ENCODE measurements around the gene CDCA8. TPM values are rescaled to one million over a fixed set of nuclear protein-coding genes. Genes with fewer than 3 reads are reported as not detected.

CDCA8 gene
- total RNA-seq, 1 experiment from 2014 or later = 51.7 TPM

DNA sequence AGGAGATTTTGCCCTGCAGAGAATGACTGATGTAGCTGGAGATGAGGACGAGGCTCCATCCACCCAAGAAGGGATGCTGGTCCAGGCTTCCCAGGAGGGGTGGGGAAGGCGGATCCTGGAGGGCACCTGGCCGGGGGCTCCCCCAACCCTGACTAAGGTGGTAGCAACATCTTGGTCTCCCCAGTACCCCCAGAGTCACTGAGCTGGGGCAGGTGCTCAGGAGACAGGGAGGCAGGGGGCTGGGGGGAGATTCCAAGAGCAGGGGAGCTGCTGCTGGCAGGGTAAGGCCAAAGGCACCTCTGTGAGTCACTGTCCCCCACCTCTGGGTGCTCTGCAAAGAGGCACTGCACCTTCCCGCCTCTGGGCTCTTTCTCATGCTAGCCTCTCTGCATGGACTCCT is 24.0 kb downstream of the CDCA8 start:
- peaks cover 3 to 4% of the 10 kb centered on the region in 2 experiments; a peak in 1 of 4 replicates for H3K36me3 ChIP-seq (ENCODE audit: control insufficient read depth in 1 of 2, insufficient read depth in 2 of 2, low read length in 2 of 2)

More for the DNA sequence above, 24.0 kb downstream of the CDCA8 start:
- H4K20me1 ChIP-seq (ENCODE audit: insufficient read depth) = no peaks in the 10 kb centered on the region
- H3K4me2 ChIP-seq (ENCODE audit: low read length) = no peak overlapping the region
- no peak for DNase-seq (ENCODE audit: low read depth, low spot score)
- ChIA-PET POLR2A (no interaction called here), RAD21 (ENCODE audit: low non-redundant PET in 1 of 2, low total read pairs in 2 of 2, uncharacterized antibody in 2 of 2, unreplicated experiment in 2 of 2) (no interaction called here), CTCF (no interaction called here)
- no peaks in the 10 kb centered on the region for H3K79me2 ChIP-seq (ENCODE audit: insufficient read depth, low read length)
- H2AFZ ChIP-seq (ENCODE audit: low read depth, low read length, poor library complexity, severe bottlenecking) = no peak overlapping the region
- BruUV-seq (replicated peaks) = no TSS peak
- no peak overlapping the region for H3K27ac ChIP-seq (ENCODE audit: low read depth, low read length)
- no peaks in the 10 kb centered on the region for H3K4me1 ChIP-seq (ENCODE audit: control insufficient read depth in 1 of 2, insufficient read depth in 2 of 2, low read length in 2 of 2)
- H3K4me3 ChIP-seq (replicated peaks in 1 of 2; ENCODE audit: low read depth in 1 of 2, low read length in 2 of 2) = no peak overlapping the region
- intact Hi-C loops (cut with micrococcal nuclease) = no loop called here
- ATAC-seq = 0 out of 2 replicates have a peak, but pooled peaks have one; percentile 41
- no peaks in the 10 kb centered on the region for H3K27me3 ChIP-seq (ENCODE audit: insufficient read depth, low read length)
- H3K9me2 ChIP-seq (ENCODE audit: insufficient read depth) = no peaks in the 10 kb centered on the region
- H3K9ac ChIP-seq (ENCODE audit: low read length) = no peak overlapping the region
- TF ChIP-seq YY1 (IDR thresholded peaks at IDR 0.05; ENCODE audit: extremely low read depth, insufficient replicate concordance, low read depth, low read length) (no peak), JUND (IDR thresholded peaks at IDR 0.05) (no peak), EZH2 (IDR thresholded peaks at IDR 0.05) (no peak), ZNF274 (IDR thresholded peaks at IDR 0.05; ENCODE audit: low read depth, low read length) (no peak), POLR2A (IDR thresholded peaks at IDR 0.05; ENCODE audit: borderline replicate concordance, extremely low read depth, insufficient read depth, insufficient read length) (no peak), SP1 (IDR thresholded peaks at IDR 0.05; ENCODE audit: low read depth) (no peak), SIN3A (IDR thresholded peaks at IDR 0.05; ENCODE audit: low read depth) (no peak), RAD21 (IDR thresholded peaks at IDR 0.05; ENCODE audit: low read depth) (no peak), ELF1 (IDR thresholded peaks at IDR 0.05; ENCODE audit: borderline replicate concordance, low read depth) (no peak), CEBPB (IDR thresholded peaks at IDR 0.05; ENCODE audit: low read depth) (no peak), ZFX (IDR thresholded peaks at IDR 0.05) (no peak), EGR1 (IDR thresholded peaks at IDR 0.05; ENCODE audit: low read depth) (no peak), FOSL1 (IDR thresholded peaks at IDR 0.05; ENCODE audit: low read depth) (no peak), SRF (IDR thresholded peaks at IDR 0.05; ENCODE audit: low read depth) (no peak)
- TF ChIP-seq, protein P1, sequence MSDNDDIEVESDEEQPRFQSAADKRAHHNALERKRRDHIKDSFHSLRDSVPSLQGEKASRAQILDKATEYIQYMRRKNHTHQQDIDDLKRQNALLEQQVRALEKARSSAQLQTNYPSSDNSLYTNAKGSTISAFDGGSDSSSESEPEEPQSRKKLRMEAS (IDR thresholded peaks at IDR 0.05) = no peak
- TF ChIP-seq, protein P2, sequence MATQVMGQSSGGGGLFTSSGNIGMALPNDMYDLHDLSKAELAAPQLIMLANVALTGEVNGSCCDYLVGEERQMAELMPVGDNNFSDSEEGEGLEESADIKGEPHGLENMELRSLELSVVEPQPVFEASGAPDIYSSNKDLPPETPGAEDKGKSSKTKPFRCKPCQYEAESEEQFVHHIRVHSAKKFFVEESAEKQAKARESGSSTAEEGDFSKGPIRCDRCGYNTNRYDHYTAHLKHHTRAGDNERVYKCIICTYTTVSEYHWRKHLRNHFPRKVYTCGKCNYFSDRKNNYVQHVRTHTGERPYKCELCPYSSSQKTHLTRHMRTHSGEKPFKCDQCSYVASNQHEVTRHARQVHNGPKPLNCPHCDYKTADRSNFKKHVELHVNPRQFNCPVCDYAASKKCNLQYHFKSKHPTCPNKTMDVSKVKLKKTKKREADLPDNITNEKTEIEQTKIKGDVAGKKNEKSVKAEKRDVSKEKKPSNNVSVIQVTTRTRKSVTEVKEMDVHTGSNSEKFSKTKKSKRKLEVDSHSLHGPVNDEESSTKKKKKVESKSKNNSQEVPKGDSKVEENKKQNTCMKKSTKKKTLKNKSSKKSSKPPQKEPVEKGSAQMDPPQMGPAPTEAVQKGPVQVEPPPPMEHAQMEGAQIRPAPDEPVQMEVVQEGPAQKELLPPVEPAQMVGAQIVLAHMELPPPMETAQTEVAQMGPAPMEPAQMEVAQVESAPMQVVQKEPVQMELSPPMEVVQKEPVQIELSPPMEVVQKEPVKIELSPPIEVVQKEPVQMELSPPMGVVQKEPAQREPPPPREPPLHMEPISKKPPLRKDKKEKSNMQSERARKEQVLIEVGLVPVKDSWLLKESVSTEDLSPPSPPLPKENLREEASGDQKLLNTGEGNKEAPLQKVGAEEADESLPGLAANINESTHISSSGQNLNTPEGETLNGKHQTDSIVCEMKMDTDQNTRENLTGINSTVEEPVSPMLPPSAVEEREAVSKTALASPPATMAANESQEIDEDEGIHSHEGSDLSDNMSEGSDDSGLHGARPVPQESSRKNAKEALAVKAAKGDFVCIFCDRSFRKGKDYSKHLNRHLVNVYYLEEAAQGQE (IDR thresholded peaks at IDR 0.05; ENCODE audit: low read depth) = no peak
- TF ChIP-seq, protein P3, sequence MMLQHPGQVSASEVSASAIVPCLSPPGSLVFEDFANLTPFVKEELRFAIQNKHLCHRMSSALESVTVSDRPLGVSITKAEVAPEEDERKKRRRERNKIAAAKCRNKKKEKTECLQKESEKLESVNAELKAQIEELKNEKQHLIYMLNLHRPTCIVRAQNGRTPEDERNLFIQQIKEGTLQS (IDR thresholded peaks at IDR 0.05) = no peak
- TF ChIP-seq, protein P4, sequence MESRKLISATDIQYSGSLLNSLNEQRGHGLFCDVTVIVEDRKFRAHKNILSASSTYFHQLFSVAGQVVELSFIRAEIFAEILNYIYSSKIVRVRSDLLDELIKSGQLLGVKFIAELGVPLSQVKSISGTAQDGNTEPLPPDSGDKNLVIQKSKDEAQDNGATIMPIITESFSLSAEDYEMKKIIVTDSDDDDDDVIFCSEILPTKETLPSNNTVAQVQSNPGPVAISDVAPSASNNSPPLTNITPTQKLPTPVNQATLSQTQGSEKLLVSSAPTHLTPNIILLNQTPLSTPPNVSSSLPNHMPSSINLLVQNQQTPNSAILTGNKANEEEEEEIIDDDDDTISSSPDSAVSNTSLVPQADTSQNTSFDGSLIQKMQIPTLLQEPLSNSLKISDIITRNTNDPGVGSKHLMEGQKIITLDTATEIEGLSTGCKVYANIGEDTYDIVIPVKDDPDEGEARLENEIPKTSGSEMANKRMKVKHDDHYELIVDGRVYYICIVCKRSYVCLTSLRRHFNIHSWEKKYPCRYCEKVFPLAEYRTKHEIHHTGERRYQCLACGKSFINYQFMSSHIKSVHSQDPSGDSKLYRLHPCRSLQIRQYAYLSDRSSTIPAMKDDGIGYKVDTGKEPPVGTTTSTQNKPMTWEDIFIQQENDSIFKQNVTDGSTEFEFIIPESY (IDR thresholded peaks at IDR 0.05; ENCODE audit: extremely low read depth, insufficient replicate concordance, low read length) = no peak
- TF ChIP-seq, protein P5, sequence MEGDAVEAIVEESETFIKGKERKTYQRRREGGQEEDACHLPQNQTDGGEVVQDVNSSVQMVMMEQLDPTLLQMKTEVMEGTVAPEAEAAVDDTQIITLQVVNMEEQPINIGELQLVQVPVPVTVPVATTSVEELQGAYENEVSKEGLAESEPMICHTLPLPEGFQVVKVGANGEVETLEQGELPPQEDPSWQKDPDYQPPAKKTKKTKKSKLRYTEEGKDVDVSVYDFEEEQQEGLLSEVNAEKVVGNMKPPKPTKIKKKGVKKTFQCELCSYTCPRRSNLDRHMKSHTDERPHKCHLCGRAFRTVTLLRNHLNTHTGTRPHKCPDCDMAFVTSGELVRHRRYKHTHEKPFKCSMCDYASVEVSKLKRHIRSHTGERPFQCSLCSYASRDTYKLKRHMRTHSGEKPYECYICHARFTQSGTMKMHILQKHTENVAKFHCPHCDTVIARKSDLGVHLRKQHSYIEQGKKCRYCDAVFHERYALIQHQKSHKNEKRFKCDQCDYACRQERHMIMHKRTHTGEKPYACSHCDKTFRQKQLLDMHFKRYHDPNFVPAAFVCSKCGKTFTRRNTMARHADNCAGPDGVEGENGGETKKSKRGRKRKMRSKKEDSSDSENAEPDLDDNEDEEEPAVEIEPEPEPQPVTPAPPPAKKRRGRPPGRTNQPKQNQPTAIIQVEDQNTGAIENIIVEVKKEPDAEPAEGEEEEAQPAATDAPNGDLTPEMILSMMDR (IDR thresholded peaks at IDR 0.05 in 2 of 3, conservative IDR thresholded peaks at IDR 0.05 in 1 of 3; ENCODE audit: borderline replicate concordance in 1 of 3, insufficient read depth in 1 of 3, low read depth in 2 of 3, low read length in 2 of 3) = no peak
- no peaks in the 10 kb centered on the region for H3K9me3 ChIP-seq (ENCODE audit: control insufficient read depth in 1 of 2, insufficient read depth in 1 of 2, low read depth in 1 of 2, low read length in 2 of 2)
